A673 (cell line): ENCODE results near the gene KANSL3. TPM values are rescaled to one million over a fixed set of nuclear protein-coding genes. Genes with fewer than 3 reads are reported as not detected.

Experiments used
- BruUV-seq: library from RNA; stranded (reverse); fragments of 400-500 nt; replicated peaks from 2 replicates; lab custom pipeline; 2021; lab: Mats Ljungman, UMichigan
- CTCF ChIA-PET: fragments of 300-600 bp; sonication (Branson Sonifier 250); formaldehyde crosslinking; loops from one replicate; lab custom pipeline; 2022; ENCODE audit warnings: antibody characterized with exemption; lab: Charles Lee
- POLR2A ChIA-PET: fragments of 300-600 bp; sonication (Branson Sonifier 250); formaldehyde crosslinking; loops from one replicate; lab custom pipeline; 2022; ENCODE audit warnings: antibody characterized with exemption; ENCODE audit not compliant: low non-redundant PET; lab: Charles Lee
- DNase-seq: peaks from one replicate; pipeline ENCODE4 v3.0.0-alpha.2; 2015; ENCODE audit warnings: low spot score
- H3K27ac ChIP-seq: fragments of 200-600 bp; sonication (generic); 2 replicates; pipeline ENCODE4 v1.5.1; 2016; ENCODE audit warnings: mixed run types, low read depth, mild to moderate bottlenecking, mixed read lengths, antibody characterized with exemption, low read length; ENCODE audit not compliant: poor library complexity, severe bottlenecking
- H3K27me3 ChIP-seq: fragments of 200-600 bp; sonication (generic); replicated peaks from 2 replicates; pipeline ENCODE4 v1.6.1; 2017; ENCODE audit warnings: mixed run types, low read depth, mild to moderate bottlenecking, mixed read lengths, antibody characterized with exemption, low read length; ENCODE audit not compliant: insufficient read depth, poor library complexity
- H3K36me3 ChIP-seq: fragments of 200-600 bp; sonication (generic); 2 replicates; pipeline ENCODE4 v1.6.1; 2016; ENCODE audit warnings: mixed run types, mild to moderate bottlenecking, mixed read lengths, antibody characterized with exemption, low read length; ENCODE audit not compliant: insufficient read depth, poor library complexity, severe bottlenecking
- H3K4me1 ChIP-seq: fragments of 200-600 bp; sonication (generic); 2 replicates; pipeline ENCODE4 v1.6.1; 2017; ENCODE audit warnings: mixed run types, mild to moderate bottlenecking, mixed read lengths, antibody characterized with exemption, low read length; ENCODE audit not compliant: insufficient read depth, poor library complexity, severe bottlenecking
- H3K4me3 ChIP-seq: fragments of 200-600 bp; sonication (generic); 2 replicates; pipeline ENCODE4 v1.5.1; 2016; ENCODE audit warnings: low read depth, mixed run types, mild to moderate bottlenecking, mixed read lengths, low read length; ENCODE audit not compliant: poor library complexity, severe bottlenecking
- H3K9me3 ChIP-seq: fragments of 200-600 bp; sonication (generic); 2 replicates; pipeline ENCODE4 v1.6.1; 2016; ENCODE audit warnings: mixed run types, low read depth, mild to moderate bottlenecking, mixed read lengths, antibody characterized with exemption, low read length; ENCODE audit not compliant: poor library complexity, severe bottlenecking
- EZH2 ChIP-seq: fragments of 200-600 bp; sonication (generic); IDR thresholded peaks from 2 replicates; pipeline ENCODE4 v1.6.1; 2017; ENCODE audit warnings: borderline replicate concordance, low read depth, mild to moderate bottlenecking, mixed read lengths, antibody characterized with exemption, low read length; ENCODE audit not compliant: poor library complexity, severe bottlenecking
- intact Hi-C: fragments of 100-400 bp; cut with micrococcal nuclease; formaldehyde crosslinking; loops from one replicate; pipeline ENCODE4 v1.10.0; 2022; ENCODE audit not compliant: unreplicated experiment
- total RNA-seq: library from RNA; stranded (reverse); gene quantifications from 2 replicates; pipeline ENCODE4 v1.2.3, GENCODE V29; 2021
- TF ChIP-seq, protein P1 (sequence below): fragments of 300-800, 200-600 bp; sonication (generic); conservative IDR thresholded peaks from 2 replicates; pipeline ENCODE4 v1.5.1; 2017; ENCODE audit warnings: low read depth, mild to moderate bottlenecking, antibody characterized with exemption, low read length, moderate library complexity, mixed read lengths

KANSL3 gene
- total RNA-seq, 1 experiment from 2014 or later, result 71.8 TPM

DNA sequence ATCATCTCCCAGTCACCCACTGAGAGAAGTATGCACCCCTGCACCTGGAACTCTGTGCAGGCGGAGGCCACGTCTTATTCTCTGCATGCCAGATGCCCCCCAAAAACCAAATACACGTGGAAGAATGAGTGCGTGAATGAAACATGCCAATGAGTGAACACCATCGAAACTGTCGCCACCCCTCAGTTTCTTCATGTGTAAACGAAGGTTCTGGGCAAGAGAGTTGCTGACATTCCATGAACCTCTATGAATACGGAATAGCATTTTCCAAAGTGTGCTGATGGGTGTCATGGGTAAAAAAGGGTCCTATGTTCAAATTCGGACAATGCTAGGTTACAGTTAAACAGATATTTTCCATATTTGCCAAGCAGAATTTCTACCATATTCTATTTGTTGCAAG is 24.2 kb upstream of the KANSL3 start:
- TF ChIP-seq, protein P1, sequence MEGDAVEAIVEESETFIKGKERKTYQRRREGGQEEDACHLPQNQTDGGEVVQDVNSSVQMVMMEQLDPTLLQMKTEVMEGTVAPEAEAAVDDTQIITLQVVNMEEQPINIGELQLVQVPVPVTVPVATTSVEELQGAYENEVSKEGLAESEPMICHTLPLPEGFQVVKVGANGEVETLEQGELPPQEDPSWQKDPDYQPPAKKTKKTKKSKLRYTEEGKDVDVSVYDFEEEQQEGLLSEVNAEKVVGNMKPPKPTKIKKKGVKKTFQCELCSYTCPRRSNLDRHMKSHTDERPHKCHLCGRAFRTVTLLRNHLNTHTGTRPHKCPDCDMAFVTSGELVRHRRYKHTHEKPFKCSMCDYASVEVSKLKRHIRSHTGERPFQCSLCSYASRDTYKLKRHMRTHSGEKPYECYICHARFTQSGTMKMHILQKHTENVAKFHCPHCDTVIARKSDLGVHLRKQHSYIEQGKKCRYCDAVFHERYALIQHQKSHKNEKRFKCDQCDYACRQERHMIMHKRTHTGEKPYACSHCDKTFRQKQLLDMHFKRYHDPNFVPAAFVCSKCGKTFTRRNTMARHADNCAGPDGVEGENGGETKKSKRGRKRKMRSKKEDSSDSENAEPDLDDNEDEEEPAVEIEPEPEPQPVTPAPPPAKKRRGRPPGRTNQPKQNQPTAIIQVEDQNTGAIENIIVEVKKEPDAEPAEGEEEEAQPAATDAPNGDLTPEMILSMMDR, result no peak
- no peak for TF ChIP-seq EZH2
- intact Hi-C loops, result no loop called here
- Histone ChIP-seq H3K4me3 (no peak overlapping the region), H3K4me1 (peaks cover 23% of the 10 kb centered on the region), H3K36me3 (no peaks in the 10 kb centered on the region), H3K27ac (no peak overlapping the region), H3K9me3 (peaks cover 5% of the 10 kb centered on the region), H3K27me3 (no peaks in the 10 kb centered on the region)
- no peak for DNase-seq
- ChIA-PET POLR2A (no interaction called here), CTCF (no interaction called here)
- no TSS peak for BruUV-seq

DNA sequence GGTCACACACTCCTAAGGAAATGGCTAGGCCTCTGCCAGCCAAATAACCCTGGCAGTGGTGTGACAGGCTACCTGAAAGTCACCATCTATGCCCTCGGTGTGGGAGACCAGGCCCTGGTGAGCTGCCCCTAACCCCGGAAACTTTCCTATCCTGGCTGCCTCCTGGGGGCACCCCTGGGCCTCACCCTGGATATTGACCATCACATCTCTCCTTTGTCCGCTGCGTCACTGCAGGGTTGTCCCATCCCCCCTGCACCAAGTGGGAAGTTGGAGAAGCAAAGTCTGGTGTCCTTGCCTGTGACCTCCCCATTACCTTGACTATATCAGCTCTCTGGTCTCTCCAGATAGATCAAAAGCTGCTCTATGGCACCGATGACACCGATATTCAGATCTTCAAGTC is 23.2 kb upstream of the KANSL3 start:
- no peaks in the 10 kb centered on the region for H3K27me3 ChIP-seq
- no peak for TF ChIP-seq EZH2
- TF ChIP-seq, protein P1, result no peak
- peaks cover 21% of the 10 kb centered on the region for H3K4me1 ChIP-seq
- no peaks in the 10 kb centered on the region for H3K36me3 ChIP-seq
- no peak overlapping the region for H3K4me3 ChIP-seq
- peaks cover 5% of the 10 kb centered on the region for H3K9me3 ChIP-seq
- BruUV-seq, result no TSS peak
- H3K27ac ChIP-seq, result no peak overlapping the region
- ChIA-PET CTCF (interaction anchor here (0.6 kb wide), 1 partner anchor 20 kb away, joined by 3 read pairs; no protein-coding TSS in a partner anchor), POLR2A (no interaction called here)
- intact Hi-C loops, result no loop called here
- DNase-seq, result no peak

DNA sequence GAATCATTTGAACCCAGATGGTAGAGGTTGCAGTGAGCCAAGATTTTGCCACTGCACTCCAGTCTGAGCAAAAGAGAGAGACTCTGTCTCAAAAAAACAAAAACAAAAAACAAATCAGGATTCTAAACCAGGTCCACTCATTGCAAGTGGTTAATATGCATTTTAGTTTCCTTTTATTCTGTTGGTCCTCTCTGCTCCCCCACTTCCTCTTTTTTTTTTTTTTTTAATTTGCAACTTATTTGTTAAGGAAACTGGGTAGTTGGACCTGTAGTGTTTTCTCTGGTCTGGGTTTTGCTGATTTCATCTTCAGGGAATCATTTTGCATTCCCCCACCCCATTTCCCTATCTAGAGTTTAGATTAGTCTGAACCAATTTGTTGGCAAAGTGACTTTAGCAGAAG is 18.4 kb upstream of the KANSL3 start:
- BruUV-seq, result no TSS peak

More for the DNA sequence above, 18.4 kb upstream of the KANSL3 start:
- H3K4me1 ChIP-seq, result no peaks in the 10 kb centered on the region
- no peak for TF ChIP-seq EZH2
- TF ChIP-seq, protein P1, result no peak
- H3K4me3 ChIP-seq, result no peak overlapping the region
- POLR2A ChIA-PET, result no interaction called here
- DNase-seq, result no peak
- no peaks in the 10 kb centered on the region for H3K9me3 ChIP-seq
- intact Hi-C loops, result no loop called here
- H3K36me3 ChIP-seq, result no peaks in the 10 kb centered on the region
- no peaks in the 10 kb centered on the region for H3K27me3 ChIP-seq
- CTCF ChIA-PET, result no interaction called here
- H3K27ac ChIP-seq, result no peak overlapping the region
